ENCODE results near the gene PJVK.

GRCh38 chr2:178473373-178473772 lies 22.2 kb downstream of the PJVK start:
- TF ChIP-seq YY1 (IDR thresholded peaks at IDR 0.05; ENCODE audit: insufficient read depth, insufficient read length) (no peak), ZNF274 (IDR thresholded peaks at IDR 0.05; ENCODE audit: low read depth, low read length) (no peak), SUZ12 (IDR thresholded peaks at IDR 0.05; ENCODE audit: extremely low read depth, insufficient read depth, insufficient read length) (no peak)
